ENCODE measurements around the gene GOLGA6L2. TPM values are rescaled to one million over a fixed set of nuclear protein-coding genes. Genes with fewer than 3 reads are reported as not detected.

Gene GOLGA6L2
- total RNA-seq, 4 donors from 2014 or later: not detected

DNA sequence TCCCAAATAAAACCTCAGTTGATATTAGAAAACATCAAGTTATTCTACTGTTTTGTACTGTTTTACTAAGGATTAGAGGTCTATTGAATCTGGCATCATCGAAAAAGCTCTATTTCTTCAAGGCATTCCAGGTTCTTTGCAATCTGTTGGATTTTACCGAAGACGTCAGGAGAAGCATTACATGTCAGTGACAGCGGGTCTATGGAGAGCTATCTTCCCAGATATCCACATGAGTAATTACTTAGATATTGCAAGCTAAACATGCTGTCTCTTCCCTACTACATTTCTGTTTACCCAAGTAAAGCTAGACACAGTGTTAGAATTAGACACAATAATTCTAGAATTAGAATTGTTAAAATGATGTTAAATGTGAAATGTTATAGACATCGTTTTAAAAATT lies 10.8 kb upstream of the GOLGA6L2 start:
- 78 to 83% methylated on average over 5 of the region's 5 CpGs for WGBS, 2 donors
- Histone ChIP-seq H3K9me3 (no peaks in the 10 kb centered on the region), H3K4me1 (no peaks in the 10 kb centered on the region), H3K4me3 (replicated peaks in 1 of 3) (no peak overlapping the region), H3K27me3 (no peaks in the 10 kb centered on the region), H3K27ac (no peak overlapping the region), H3K36me3 (no peaks in the 10 kb centered on the region)
- intact Hi-C loops (cut with DNase I): no loop called here
- no peak for DNase-seq
- TF ChIP-seq, protein P1, sequence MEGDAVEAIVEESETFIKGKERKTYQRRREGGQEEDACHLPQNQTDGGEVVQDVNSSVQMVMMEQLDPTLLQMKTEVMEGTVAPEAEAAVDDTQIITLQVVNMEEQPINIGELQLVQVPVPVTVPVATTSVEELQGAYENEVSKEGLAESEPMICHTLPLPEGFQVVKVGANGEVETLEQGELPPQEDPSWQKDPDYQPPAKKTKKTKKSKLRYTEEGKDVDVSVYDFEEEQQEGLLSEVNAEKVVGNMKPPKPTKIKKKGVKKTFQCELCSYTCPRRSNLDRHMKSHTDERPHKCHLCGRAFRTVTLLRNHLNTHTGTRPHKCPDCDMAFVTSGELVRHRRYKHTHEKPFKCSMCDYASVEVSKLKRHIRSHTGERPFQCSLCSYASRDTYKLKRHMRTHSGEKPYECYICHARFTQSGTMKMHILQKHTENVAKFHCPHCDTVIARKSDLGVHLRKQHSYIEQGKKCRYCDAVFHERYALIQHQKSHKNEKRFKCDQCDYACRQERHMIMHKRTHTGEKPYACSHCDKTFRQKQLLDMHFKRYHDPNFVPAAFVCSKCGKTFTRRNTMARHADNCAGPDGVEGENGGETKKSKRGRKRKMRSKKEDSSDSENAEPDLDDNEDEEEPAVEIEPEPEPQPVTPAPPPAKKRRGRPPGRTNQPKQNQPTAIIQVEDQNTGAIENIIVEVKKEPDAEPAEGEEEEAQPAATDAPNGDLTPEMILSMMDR (IDR thresholded peaks at IDR 0.05): no peak
- no peak for TF ChIP-seq POLR2A (IDR thresholded peaks at IDR 0.05)

DNA sequence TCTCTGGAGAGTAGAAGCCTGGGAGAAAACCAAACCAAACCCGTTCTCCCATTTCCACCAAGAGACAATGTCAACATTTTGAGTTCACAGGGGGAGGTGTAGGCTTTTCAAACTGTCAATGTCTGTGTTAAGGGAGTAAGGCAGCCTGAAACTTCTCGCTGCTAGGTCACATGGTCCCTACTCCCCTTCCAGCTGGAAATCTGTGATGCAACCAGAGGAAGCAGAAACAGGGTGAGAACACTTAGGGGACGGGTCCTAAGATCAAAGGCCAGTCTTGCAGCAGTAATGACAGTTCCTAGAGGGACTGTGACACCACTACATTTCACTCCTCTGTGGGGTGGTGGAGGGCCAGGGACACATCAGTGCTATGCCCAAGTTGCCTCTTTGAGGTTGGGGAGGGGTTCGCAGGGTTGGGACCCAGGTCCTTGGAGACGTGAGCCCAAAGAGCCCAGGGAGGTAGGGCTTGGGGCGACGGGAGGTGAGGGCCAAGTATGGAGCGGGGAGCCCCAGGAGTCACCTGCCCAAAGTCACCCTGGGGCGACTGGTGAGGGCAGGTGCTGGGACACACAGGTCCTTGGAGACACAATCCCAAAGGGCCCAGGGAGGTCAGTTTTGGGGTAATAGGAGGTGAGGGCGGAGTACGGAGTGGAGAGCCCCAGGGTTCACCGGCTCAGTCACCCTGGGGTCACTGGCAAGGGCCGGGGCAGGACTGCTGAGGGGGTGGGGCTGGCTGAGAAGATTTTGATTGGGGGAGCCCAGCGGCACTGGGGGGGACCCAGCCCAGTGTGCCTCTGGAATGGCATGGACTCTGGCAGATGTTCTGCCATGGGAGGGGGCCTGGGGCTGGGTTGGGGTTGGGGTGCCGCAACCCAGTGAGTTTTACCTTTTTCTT lies 582 bp downstream of the GOLGA6L2 start:
- intact Hi-C loops (cut with DNase I): no loop called here
- 84 to 87% methylated on average over 14 to 15 of the region's 15 CpGs for WGBS, 2 donors
- Histone ChIP-seq H3K9me3 (no peaks in the 10 kb centered on the region), H3K4me3 (replicated peaks in 1 of 3) (no peak overlapping the region), H3K36me3 (no peaks in the 10 kb centered on the region), H3K4me1 (no peaks in the 10 kb centered on the region), H3K27me3 (no peaks in the 10 kb centered on the region), H3K27ac (no peak overlapping the region)
- TF ChIP-seq, protein P1 (IDR thresholded peaks at IDR 0.05): no peak
- no peak for TF ChIP-seq POLR2A (IDR thresholded peaks at IDR 0.05)
- DNase-seq: no peak

DNA sequence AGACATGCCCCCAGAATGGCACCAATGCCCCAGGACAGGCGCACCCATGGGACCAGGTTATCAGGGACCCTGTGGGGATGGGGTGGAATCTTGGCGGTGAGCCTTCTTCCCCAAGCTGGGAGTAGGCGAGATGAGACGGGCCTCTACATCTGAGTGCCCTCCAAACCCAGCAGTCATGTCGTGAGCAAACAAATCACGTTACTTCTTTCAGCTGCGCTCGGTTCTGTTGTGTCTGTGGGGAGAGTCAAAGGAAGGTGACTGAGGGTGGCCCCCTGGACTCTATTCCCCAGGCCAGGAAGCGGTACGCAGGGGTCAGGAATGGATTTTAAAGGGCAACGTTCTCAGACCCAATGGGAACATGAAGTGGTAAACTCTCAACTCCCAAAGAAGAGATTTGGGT lies 2.8 kb downstream of the GOLGA6L2 start:
- H3K27ac ChIP-seq: no peak overlapping the region
- WGBS, 2 donors: 76 to 83% methylated on average over 9 to 10 of the region's 11 CpGs

DNA sequence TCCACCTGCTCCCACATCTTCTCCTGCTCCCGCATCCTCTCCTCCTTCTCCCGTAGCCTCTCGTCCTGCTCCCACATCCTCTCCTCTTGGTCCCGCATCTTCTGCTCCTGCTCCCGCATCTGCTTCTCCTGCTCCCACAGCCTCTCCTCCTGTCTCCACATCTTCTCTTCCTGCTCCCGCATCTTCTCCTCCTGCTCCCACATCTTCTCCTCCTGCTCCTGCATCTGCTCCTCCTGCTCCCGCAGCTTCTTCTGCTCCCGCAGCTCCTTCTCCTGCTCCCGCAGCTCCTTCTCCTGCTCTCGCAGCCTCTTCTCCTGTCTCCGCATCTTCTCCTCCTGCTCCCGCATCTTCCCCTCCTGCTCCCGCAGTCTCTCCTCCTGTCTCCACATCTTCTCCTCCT lies 5.8 kb downstream of the GOLGA6L2 start:
- Histone ChIP-seq H3K27me3 (no peaks in the 10 kb centered on the region), H3K9me3 (no peaks in the 10 kb centered on the region), H3K27ac (no peak overlapping the region), H3K4me1 (no peaks in the 10 kb centered on the region), H3K36me3 (no peaks in the 10 kb centered on the region), H3K4me3 (replicated peaks in 1 of 3) (no peak overlapping the region)
- 85 to 87% methylated on average over 13 of the region's 13 CpGs for WGBS, 2 donors
- no peak for TF ChIP-seq POLR2A (IDR thresholded peaks at IDR 0.05)
- TF ChIP-seq, protein P1 (IDR thresholded peaks at IDR 0.05): no peak
- intact Hi-C loops (cut with DNase I): no loop called here
- no peak for DNase-seq

More for the DNA sequence above, 2.8 kb downstream of the GOLGA6L2 start:
- intact Hi-C loops (cut with DNase I): no loop called here
- no peaks in the 10 kb centered on the region for H3K27me3 ChIP-seq
- DNase-seq: no peak
- no peaks in the 10 kb centered on the region for H3K4me1 ChIP-seq
- no peak overlapping the region for H3K4me3 ChIP-seq (replicated peaks in 1 of 3)
- no peaks in the 10 kb centered on the region for H3K9me3 ChIP-seq
- no peaks in the 10 kb centered on the region for H3K36me3 ChIP-seq
- no peak for TF ChIP-seq POLR2A (IDR thresholded peaks at IDR 0.05)
- TF ChIP-seq, protein P1 (IDR thresholded peaks at IDR 0.05): no peak

DNA sequence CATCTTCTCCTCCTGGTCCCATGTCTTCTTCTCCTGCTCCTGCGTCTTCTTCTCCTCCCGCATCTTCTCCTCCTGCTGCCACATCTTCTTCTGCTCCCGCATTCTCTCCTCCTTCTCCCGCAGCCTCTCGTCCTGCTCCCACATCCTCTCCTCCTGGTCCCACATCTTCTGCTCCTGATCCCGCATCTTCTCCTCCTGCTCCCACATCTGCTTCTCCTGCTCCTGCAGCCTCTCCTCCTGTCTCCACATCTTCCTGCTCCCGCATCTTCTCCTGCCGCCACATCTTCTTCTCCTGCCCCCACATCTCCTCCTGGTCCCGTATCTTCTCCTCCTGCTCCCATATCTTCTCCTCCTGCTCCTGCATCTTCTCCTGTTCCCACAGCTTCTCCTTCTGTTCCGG lies 6.4 kb downstream of the GOLGA6L2 start:
- Histone ChIP-seq H3K27ac (no peak overlapping the region), H3K4me3 (replicated peaks in 1 of 3) (no peak overlapping the region), H3K36me3 (no peaks in the 10 kb centered on the region), H3K4me1 (no peaks in the 10 kb centered on the region), H3K27me3 (no peaks in the 10 kb centered on the region), H3K9me3 (no peaks in the 10 kb centered on the region)
- DNase-seq: no peak
- intact Hi-C loops (cut with DNase I): no loop called here
- TF ChIP-seq POLR2A (IDR thresholded peaks at IDR 0.05): no peak
- TF ChIP-seq, protein P1 (IDR thresholded peaks at IDR 0.05): no peak
- WGBS, 2 donors: 89 to 91% methylated on average over 10 of the region's 10 CpGs

Measured in thyroid gland (tissue), 4 donors.